Smooth muscle cell (in vitro differentiated cells): ENCODE results near the gene IREB2. TPM values are rescaled to one million over a fixed set of nuclear protein-coding genes. Genes with fewer than 3 reads are reported as not detected.

ENCODE experiments used
- DNase-seq: peaks from one replicate; lab custom pipeline; 2025; ENCODE audit not compliant: unreplicated experiment; lab: John Stamatoyannopoulos, UW
- H2AFZ ChIP-seq: fragments of 200-600 bp; sonication (generic); 2 replicates; pipeline ENCODE4 v1.6.0; 2016; ENCODE audit warnings: antibody characterized with exemption, low read depth, mild to moderate bottlenecking
- H3F3A ChIP-seq: fragments of 200-600 bp; sonication (generic); 2 replicates; pipeline ENCODE4 v1.6.0; 2017; ENCODE audit warnings: antibody characterized with exemption, low read depth
- H3K27ac ChIP-seq: fragments of 200-600 bp; sonication (generic); 2 replicates; pipeline ENCODE4 v1.5.1; 2016; ENCODE audit warnings: low read depth, mild to moderate bottlenecking
- H3K27me3 ChIP-seq: fragments of 200-600 bp; sonication (generic); 2 replicates; pipeline ENCODE4 v1.6.1; 2016; ENCODE audit warnings: low read depth, mild to moderate bottlenecking
- H3K36me3 ChIP-seq: fragments of 200-600 bp; sonication (generic); 2 replicates; pipeline ENCODE4 v1.5.1; 2016; ENCODE audit warnings: low read depth
- H3K4me1 ChIP-seq: fragments of 200-600 bp; sonication (generic); 2 replicates; pipeline ENCODE4 v1.5.1; 2016; ENCODE audit warnings: low read depth
- H3K4me2 ChIP-seq: fragments of 200-600 bp; sonication (generic); 2 replicates; pipeline ENCODE4 v1.6.0; 2016; ENCODE audit warnings: mild to moderate bottlenecking
- H3K4me3 ChIP-seq: fragments of 200-600 bp; sonication (generic); 2 replicates; pipeline ENCODE4 v1.5.1; 2016; ENCODE audit warnings: mild to moderate bottlenecking
- H3K79me2 ChIP-seq: fragments of 200-600 bp; sonication (generic); 2 replicates; pipeline ENCODE4 v1.6.0; 2016; ENCODE audit warnings: low read depth, mild to moderate bottlenecking
- H3K9ac ChIP-seq: fragments of 200-600 bp; sonication (generic); 2 replicates; pipeline ENCODE4 v1.6.0; 2016; ENCODE audit warnings: low read depth
- H3K9me3 ChIP-seq: fragments of 200-600 bp; sonication (generic); replicated peaks from 2 replicates; pipeline ENCODE4 v1.5.1; 2016; ENCODE audit warnings: low read depth
- H4K20me1 ChIP-seq: fragments of 200-600 bp; sonication (generic); 2 replicates; pipeline ENCODE4 v1.6.0; 2016; ENCODE audit warnings: low read depth
- WGBS: methylation state at CpG from one replicate; pipeline ENCODE4 v1.1.7; 2016; ENCODE audit warnings: low lambda C conversion rate; 5-methylcytosine and 5-hydroxymethylcytosine counted together
- polyA plus RNA-seq: library from polyadenylated mRNA; unstranded; fragments of >200 nt; fragmentation: Nextera tagmentation; extraction: Ambion mirVana; gene quantifications from 2 replicates; pipeline ENCODE4 v1.2.1, GENCODE V29; 2016
- total RNA-seq: library from RNA; depleted of rRNA; stranded (reverse); fragments of >200 nt; gene quantifications from 2 replicates; pipeline ENCODE4 v1.2.3, GENCODE V29; 2014
- TF ChIP-seq, protein P1 (sequence below): fragments of 200-600 bp; sonication (generic); IDR thresholded peaks from 2 replicates; pipeline ENCODE4 v1.5.1; 2017; ENCODE audit warnings: borderline replicate concordance, mild to moderate bottlenecking, antibody characterized with exemption; ENCODE audit not compliant: insufficient read depth, poor library complexity, severe bottlenecking

Gene IREB2
- total and polyA plus RNA-seq, 2 experiments from 2014 or later, result 14.1 to 34.3 TPM

DNA sequence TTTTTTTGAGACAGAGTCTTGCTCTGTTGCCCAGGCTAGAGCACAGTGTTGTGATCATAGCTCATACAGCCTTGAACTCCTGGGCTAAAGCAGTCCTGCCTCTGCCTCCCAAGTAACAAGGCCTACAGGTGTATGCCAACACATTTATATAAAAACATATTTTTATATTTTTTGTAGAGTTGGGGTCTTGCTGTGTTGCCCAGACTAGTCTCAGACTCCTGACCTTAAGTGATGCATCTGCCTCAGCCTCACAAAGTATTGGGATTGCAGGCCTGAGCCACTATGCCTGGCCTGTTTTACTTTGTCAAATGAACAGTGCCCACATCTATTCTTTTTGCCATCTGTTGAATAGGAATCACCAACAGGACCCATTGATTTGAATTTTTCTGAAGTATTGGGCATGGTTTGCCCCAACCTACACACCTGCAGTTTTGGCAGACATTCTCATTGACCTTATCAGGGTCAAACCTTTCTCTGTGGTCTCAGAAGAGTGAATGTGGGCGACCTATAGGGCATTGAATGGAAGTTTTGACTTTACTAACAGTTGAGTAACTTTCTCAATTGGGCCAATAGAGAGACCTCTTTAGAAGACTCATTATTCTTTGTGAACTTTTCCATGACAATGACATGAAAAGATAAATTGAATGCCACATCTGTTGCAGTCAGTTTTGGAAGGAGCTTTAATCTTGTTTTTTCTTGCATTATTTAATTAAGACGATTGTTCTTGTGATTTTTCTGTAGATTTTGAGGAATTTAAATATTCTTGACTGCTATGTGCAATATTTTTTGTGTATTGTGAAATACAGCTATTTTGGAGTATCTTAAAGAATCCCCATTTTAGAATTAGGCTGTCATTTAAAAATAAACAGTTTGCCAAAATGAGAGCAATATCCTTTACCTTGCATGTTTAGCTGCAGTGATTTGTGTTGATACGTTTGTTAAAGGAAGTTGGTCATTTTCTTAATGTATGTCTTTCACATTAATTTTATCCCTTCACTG is 2.7 kb downstream of the IREB2 start:
- Histone ChIP-seq H3K27me3 (no peaks in the 10 kb centered on the region), H3K36me3 (peaks cover 6% of the 10 kb centered on the region), H3F3A (peaks cover 12% of the 10 kb centered on the region), H3K27ac (no peak overlapping the region), H3K4me2 (peak overlapping the region; percentile 0), H3K4me1 (peaks cover 19% of the 10 kb centered on the region), H4K20me1 (peaks cover 64% of the 10 kb centered on the region), H3K79me2 (peaks cover 76% of the 10 kb centered on the region), H3K9ac (peak overlapping the region; percentile 9), H3K4me3 (no peak overlapping the region), H3K9me3 (no peaks in the 10 kb centered on the region), H2AFZ (no peak overlapping the region)
- TF ChIP-seq, protein P1, sequence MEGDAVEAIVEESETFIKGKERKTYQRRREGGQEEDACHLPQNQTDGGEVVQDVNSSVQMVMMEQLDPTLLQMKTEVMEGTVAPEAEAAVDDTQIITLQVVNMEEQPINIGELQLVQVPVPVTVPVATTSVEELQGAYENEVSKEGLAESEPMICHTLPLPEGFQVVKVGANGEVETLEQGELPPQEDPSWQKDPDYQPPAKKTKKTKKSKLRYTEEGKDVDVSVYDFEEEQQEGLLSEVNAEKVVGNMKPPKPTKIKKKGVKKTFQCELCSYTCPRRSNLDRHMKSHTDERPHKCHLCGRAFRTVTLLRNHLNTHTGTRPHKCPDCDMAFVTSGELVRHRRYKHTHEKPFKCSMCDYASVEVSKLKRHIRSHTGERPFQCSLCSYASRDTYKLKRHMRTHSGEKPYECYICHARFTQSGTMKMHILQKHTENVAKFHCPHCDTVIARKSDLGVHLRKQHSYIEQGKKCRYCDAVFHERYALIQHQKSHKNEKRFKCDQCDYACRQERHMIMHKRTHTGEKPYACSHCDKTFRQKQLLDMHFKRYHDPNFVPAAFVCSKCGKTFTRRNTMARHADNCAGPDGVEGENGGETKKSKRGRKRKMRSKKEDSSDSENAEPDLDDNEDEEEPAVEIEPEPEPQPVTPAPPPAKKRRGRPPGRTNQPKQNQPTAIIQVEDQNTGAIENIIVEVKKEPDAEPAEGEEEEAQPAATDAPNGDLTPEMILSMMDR, result no peak
- WGBS, result 95% methylated on average over 3 of the region's 3 CpGs
- DNase-seq, result no peak

DNA sequence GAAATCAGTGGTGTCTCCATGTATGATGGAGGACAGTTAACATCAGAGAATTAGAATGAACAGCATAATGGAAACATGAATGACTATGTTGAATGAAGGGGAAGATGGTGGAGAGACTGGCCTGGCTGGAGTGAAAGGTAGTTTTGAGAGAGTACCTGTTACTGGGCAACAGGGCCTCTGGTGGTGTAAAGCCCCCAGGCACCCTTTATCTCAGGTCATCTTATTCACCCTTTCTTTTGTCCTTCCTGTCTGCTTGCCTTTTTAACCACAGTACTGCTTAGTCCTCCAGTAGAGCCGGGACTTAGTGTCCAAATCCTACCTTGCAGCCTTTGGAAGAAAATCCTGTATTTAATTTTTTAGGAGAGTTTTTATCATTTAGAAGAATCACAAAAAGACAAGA is 6.2 kb downstream of the IREB2 start:
- H3K9ac ChIP-seq, result no peak overlapping the region
- H3K79me2 ChIP-seq, result peaks cover 100% of the 10 kb centered on the region
- TF ChIP-seq, protein P1, result no peak
- peaks cover 6% of the 10 kb centered on the region for H3K36me3 ChIP-seq
- H4K20me1 ChIP-seq, result peaks cover 94% of the 10 kb centered on the region
- no peak overlapping the region for H3K4me3 ChIP-seq
- H3F3A ChIP-seq, result peaks cover 11% of the 10 kb centered on the region
- no peak overlapping the region for H3K4me2 ChIP-seq
- H3K27ac ChIP-seq, result peak overlapping the region; percentile 4
- WGBS, result 72% methylated on average over 1 of the region's 1 CpG
- no peaks in the 10 kb centered on the region for H3K9me3 ChIP-seq
- DNase-seq, result no peak
- no peaks in the 10 kb centered on the region for H3K27me3 ChIP-seq
- H2AFZ ChIP-seq, result no peak overlapping the region
- H3K4me1 ChIP-seq, result peaks cover 19% of the 10 kb centered on the region

DNA sequence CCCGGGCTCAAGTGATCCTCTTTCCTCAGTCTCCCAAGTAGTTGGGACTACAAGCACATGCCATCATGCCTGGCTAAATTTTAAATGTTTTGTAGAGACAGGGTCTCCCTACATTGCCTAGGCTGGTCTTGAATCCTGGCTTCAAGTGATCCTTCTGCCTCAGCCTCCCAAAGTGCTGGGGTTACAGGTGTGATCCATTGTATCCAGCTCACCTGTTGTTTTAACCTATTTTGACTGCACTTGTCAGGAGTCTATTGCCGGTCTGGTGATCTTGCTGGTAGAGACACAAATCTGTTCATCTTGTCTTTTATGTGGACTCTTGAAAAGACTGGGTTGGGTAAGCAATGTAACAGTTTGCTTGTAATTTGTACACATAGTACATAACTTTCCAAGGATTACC is 7.9 kb downstream of the IREB2 start:
- Histone ChIP-seq H3K4me2 (no peak overlapping the region), H3K9ac (no peak overlapping the region), H3K79me2 (peaks cover 100% of the 10 kb centered on the region), H2AFZ (no peak overlapping the region), H3K4me1 (peaks cover 7% of the 10 kb centered on the region), H3F3A (peaks cover 11% of the 10 kb centered on the region), H4K20me1 (peaks cover 99% of the 10 kb centered on the region), H3K9me3 (no peaks in the 10 kb centered on the region), H3K36me3 (peaks cover 6% of the 10 kb centered on the region), H3K27ac (no peak overlapping the region), H3K27me3 (no peaks in the 10 kb centered on the region), H3K4me3 (no peak overlapping the region)
- TF ChIP-seq, protein P1, result no peak
- DNase-seq, result no peak
- 98% methylated on average over 2 of the region's 2 CpGs for WGBS

DNA sequence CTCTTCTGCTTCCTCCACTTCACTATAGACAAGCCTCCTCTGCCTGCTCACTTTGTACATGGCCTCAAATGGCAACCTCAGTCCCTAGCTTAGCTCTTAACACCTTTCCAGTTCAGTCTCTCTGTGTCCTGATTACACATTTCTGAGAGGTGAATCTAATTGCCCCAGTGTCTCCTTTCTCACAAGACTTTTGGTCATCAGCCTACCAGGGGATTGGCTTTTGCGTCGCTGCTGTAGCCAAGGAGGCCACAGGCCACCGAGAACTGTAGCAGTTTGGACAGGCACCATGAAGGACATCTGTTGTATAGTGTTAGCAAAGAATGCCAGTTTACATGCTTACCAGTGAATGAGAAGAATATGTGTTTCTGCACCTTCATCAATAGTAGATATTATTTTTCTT is 8.5 kb downstream of the IREB2 start:
- Histone ChIP-seq H3K4me2 (no peak overlapping the region), H3K4me3 (no peak overlapping the region), H2AFZ (no peak overlapping the region), H3K9ac (no peak overlapping the region), H3K9me3 (no peaks in the 10 kb centered on the region), H4K20me1 (peaks cover 99% of the 10 kb centered on the region), H3K79me2 (peaks cover 100% of the 10 kb centered on the region), H3K27me3 (no peaks in the 10 kb centered on the region), H3F3A (peaks cover 11% of the 10 kb centered on the region), H3K36me3 (peaks cover 2% of the 10 kb centered on the region), H3K27ac (no peak overlapping the region), H3K4me1 (peaks cover 3% of the 10 kb centered on the region)
- no peak for DNase-seq
- WGBS, result 100% methylated on average over 3 of the region's 3 CpGs
- TF ChIP-seq, protein P1, result no peak
